Spleen (tissue), 13 donors: ENCODE measurements around the gene ZCWPW1. TPM values are rescaled to one million over a fixed set of nuclear protein-coding genes. Genes with fewer than 3 reads are reported as not detected.

Experiments
- DNase-seq: peaks from one replicate; pipeline ENCODE4 v3.0.0-alpha.2; 2020
- H3K27ac ChIP-seq, 8 donors: fragments of 200-600 bp; sonication (generic) in 7 of 8; 1 replicate in 4 of 8; 2 replicates in 4 of 8; pipeline versions ENCODE4 v1.5.0 to v1.8.0; 2016 to 2021; ENCODE audit warnings: inconsistent platforms in 4 of 8, mild to moderate bottlenecking in 4 of 8, moderate library complexity in 1 of 8
- H3K27me3 ChIP-seq, 7 donors: fragments of 200-600 bp; sonication (generic) in 6 of 7; replicated peaks in 1 of 7; 1 replicate in 4 of 7; 2 replicates in 3 of 7; pipeline versions ENCODE4 v1.5.0 to v1.8.0; 2016 to 2021; ENCODE audit warnings: inconsistent platforms in 3 of 7, mild to moderate bottlenecking in 1 of 7
- H3K36me3 ChIP-seq, 6 donors: fragments of 200-600 bp; sonication (generic) in 5 of 6; 1 replicate in 4 of 6; 2 replicates in 2 of 6; pipeline versions ENCODE4 v1.5.0 to v1.8.0; 2016 to 2021; ENCODE audit warnings: inconsistent platforms in 2 of 6
- H3K4me1 ChIP-seq, 6 donors: fragments of 200-600 bp; sonication (generic) in 5 of 6; 1 replicate in 3 of 6; 2 replicates in 3 of 6; pipeline versions ENCODE4 v1.5.0 to v1.8.0; 2016 to 2021; ENCODE audit warnings: inconsistent platforms in 3 of 6
- H3K4me3 ChIP-seq, 8 donors: fragments of 200-600 bp; sonication (generic) in 7 of 8; 1 replicate in 4 of 8; 2 replicates in 4 of 8; pipeline versions ENCODE4 v1.5.0 to v1.8.0; 2016 to 2021; ENCODE audit warnings: inconsistent platforms in 4 of 8, mild to moderate bottlenecking in 4 of 8, moderate library complexity in 2 of 8
- H3K9me3 ChIP-seq, 8 donors: fragments of 200-600 bp; sonication (generic) in 7 of 8; 1 replicate in 4 of 8; 2 replicates in 4 of 8; pipeline versions ENCODE4 v1.5.0 to v1.8.0; 2016 to 2021; ENCODE audit warnings: inconsistent platforms in 4 of 8
- CTCF ChIP-seq, 11 experiments: fragments of 200-600 bp in 7 of 11; fragments of 450-650 bp in 4 of 11; sonication (generic) in 4 of 11; IDR thresholded peaks in 8 of 11; conservative IDR thresholded peaks in 3 of 11; 1 replicate in 7 of 11; 2 replicates in 4 of 11; pipeline versions ENCODE4 v1.4.0 to v1.8.0; 2016 to 2021; ENCODE audit warnings: antibody characterized with exemption in 11 of 11, inconsistent platforms in 4 of 11, mild to moderate bottlenecking in 1 of 11
- POLR2A ChIP-seq, 3 donors: fragments of 450-650 bp; IDR thresholded peaks; one replicate each; pipeline ENCODE4 v1.5.1; 2017; ENCODE audit warnings: antibody characterized with exemption in 3 of 3, mild to moderate bottlenecking in 1 of 3
- POLR2AphosphoS5 ChIP-seq, 3 donors: sonication (generic); formaldehyde crosslinking; IDR thresholded peaks; one replicate each; pipeline ENCODE4 v1.5.1; 2017; ENCODE audit warnings: antibody characterized with exemption in 3 of 3
- WGBS, 5 donors: extraction: QIAGEN DNeasy Blood & Tissue Kit in 3 of 5; methylation state at CpG; one replicate each; pipeline versions ENCODE4 v1.1.5 to v1.1.7; 2013 to 2018; 5-methylcytosine and 5-hydroxymethylcytosine counted together
- intact Hi-C: fragments of 100-400 bp; cut with DNase I; formaldehyde crosslinking; loops from one replicate; pipeline ENCODE4 v1.15.0; 2023; ENCODE audit warnings: low total_unique reads
- long read RNA-seq, 2 donors: transcript quantifications; one replicate each; lab custom pipeline, GENCODE V29; 2026
- polyA plus RNA-seq, 3 donors: library from polyadenylated mRNA; stranded (reverse); fragments of 200-250 nt; gene quantifications; one replicate each; pipeline ENCODE4 v1.2.1, GENCODE V29; 2013
- total RNA-seq, 7 donors: library from RNA; depleted of rRNA in 3 of 7; stranded (reverse); fragments of >200 nt in 3 of 7; fragmentation: NEBNext Ultra II Directional in 4 of 7; extraction: Animal tissue kit (Norgen Biotek cat#: 25700) in 4 of 7; gene quantifications; one replicate each; pipeline versions ENCODE4 v1.1.0 to v1.2.1, GENCODE V29; 2016 to 2021
- donor health status: healthy with polysubstance abuse.
- donor health status: DM: no; HTN: no; CAD: no; lungs with moderate emphysema.
- donor health status: DM: no; HTN: no; CAD: no.
- donor health status: Bipolar disorder and iron deficiency.
- donor health status: healthy.
- donor health status: DM: no; HTN: no; CAD: no.
- donor health status: DM: yes; HTN: yes; CAD: no.

Gene ZCWPW1, protein sequence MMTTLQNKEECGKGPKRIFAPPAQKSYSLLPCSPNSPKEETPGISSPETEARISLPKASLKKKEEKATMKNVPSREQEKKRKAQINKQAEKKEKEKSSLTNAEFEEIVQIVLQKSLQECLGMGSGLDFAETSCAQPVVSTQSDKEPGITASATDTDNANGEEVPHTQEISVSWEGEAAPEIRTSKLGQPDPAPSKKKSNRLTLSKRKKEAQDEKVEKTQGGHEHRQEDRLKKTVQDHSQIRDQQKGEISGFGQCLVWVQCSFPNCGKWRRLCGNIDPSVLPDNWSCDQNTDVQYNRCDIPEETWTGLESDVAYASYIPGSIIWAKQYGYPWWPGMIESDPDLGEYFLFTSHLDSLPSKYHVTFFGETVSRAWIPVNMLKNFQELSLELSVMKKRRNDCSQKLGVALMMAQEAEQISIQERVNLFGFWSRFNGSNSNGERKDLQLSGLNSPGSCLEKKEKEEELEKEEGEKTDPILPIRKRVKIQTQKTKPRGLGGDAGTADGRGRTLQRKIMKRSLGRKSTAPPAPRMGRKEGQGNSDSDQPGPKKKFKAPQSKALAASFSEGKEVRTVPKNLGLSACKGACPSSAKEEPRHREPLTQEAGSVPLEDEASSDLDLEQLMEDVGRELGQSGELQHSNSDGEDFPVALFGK
- 1 to 10 TPM; 4.5 to 8.3 (median 6.3) TPM for total RNA-seq
- 10 to 100 TPM; 21.7 to 42.6 (median 24.3) TPM for polyA plus RNA-seq
- long read RNA-seq, donor 1, partial matches to known transcripts = 61 of 61 reads
- long read RNA-seq, donor 1, other reads (novel, unspliced or antisense) = 0 of 61 reads
- long read RNA-seq, donor 2, partial matches to known transcripts = 46 of 46 reads
- long read RNA-seq, donor 2, other reads (novel, unspliced or antisense) = 0 of 46 reads

DNA sequence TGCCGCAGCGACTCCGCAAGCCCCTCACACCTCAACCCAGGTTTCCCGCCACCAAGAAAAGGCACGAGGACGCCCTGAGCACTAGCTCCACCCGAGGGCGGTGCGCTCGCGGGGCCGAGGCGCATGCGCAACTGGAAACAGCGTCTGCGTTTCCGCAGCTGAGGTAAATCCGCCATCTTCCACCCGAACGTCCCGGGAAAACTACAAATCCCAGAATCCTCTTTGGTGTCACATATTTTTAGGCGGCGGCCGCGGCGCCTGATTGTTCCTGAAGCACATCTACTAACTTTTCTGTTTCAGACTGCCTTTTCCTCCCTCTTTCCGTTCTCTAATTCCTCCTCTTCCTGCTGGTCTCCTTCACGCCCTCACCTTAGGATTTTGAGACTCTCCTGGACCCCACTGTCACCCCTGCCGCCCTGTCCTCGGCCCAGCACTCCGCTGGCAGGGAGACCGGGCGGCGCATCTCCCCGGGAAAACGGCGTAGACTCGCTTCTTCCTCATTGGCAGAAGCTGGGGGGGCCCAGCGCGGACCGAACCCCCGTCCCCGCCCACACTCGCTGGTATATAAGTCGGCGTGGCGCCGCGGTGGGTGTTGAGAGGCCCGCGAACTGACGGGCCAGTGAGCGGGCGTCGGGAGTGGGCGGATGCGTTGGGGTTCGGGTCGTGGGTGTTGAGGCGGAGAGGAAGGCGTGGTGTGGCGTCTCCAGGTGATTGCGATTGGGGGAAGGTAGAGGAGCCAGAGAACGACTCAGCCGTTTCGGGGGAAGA, at the start of gene ZCWPW1:
Gene ZCWPW1, minus strand, starts transcription at position 505 of the 768 bp plus-strand sequence. CDS start 8,054 bp downstream, outside the sequence.
- peak; percentile 100 for DNase-seq
- intact Hi-C loops = no loop called here
- H3K4me3 ChIP-seq = peak within 1 kb of the TSS; percentile 67 to 97 (median 79)
- H3K27me3 ChIP-seq = no peaks in the 10 kb centered on the region
- peak within 1 kb of the TSS; percentile 99 to 100 (median 100) for H3K27ac ChIP-seq
- H3K4me1 ChIP-seq = peaks cover 28 to 50% (median 38%) of the 10 kb centered on the region in 6 donors
- no peaks in the 10 kb centered on the region for H3K9me3 ChIP-seq
- H3K36me3 ChIP-seq = peaks cover 0 to 27% (median 9%) of the 10 kb centered on the region in 6 donors
- TF ChIP-seq POLR2A (IDR thresholded peaks at IDR 0.05) = peak; percentile 99 to 100 (median 100)
- TF ChIP-seq POLR2AphosphoS5 (IDR thresholded peaks at IDR 0.05) = peak; percentile 100
- TF ChIP-seq CTCF (IDR thresholded peaks at IDR 0.05 in 8 of 11, conservative IDR thresholded peaks at IDR 0.05 in 3 of 11) = peak in 1 of 11 experiments; percentile 6
- 0 to 1% (median 1%) methylated on average over 66 of the region's 66 CpGs for WGBS, 5 donors

- Histone ChIP-seq H3K36me3 (peaks cover 0 to 48% (median 23%) of the 10 kb centered on the region in 6 donors), H3K4me3 (peak overlapping the region; percentile 90 to 99 (median 96)), H3K27me3 (no peaks in the 10 kb centered on the region), H3K27ac (peak overlapping the region; percentile 58 to 99 (median 97)), H3K9me3 (no peaks in the 10 kb centered on the region), H3K4me1 (peaks cover 49 to 80% (median 67%) of the 10 kb centered on the region in 6 donors)
- 0 to 2% (median 1%) methylated on average over 7 to 16 of the region's 16 CpGs for WGBS, 5 donors
- TF ChIP-seq CTCF (IDR thresholded peaks at IDR 0.05 in 8 of 11, conservative IDR thresholded peaks at IDR 0.05 in 3 of 11) (no peak), POLR2AphosphoS5 (IDR thresholded peaks at IDR 0.05) (no peak), POLR2A (IDR thresholded peaks at IDR 0.05) (no peak)
- DNase-seq = no peak
- intact Hi-C loops = loop anchor here (10.0 kb wide), 1 partner anchor 227 kb away; the partner anchor contains the start of gene POP7
Measured at GRCh38 chr7:100477871-100478267, 49.4 kb upstream of the ZCWPW1 start.

DNA sequence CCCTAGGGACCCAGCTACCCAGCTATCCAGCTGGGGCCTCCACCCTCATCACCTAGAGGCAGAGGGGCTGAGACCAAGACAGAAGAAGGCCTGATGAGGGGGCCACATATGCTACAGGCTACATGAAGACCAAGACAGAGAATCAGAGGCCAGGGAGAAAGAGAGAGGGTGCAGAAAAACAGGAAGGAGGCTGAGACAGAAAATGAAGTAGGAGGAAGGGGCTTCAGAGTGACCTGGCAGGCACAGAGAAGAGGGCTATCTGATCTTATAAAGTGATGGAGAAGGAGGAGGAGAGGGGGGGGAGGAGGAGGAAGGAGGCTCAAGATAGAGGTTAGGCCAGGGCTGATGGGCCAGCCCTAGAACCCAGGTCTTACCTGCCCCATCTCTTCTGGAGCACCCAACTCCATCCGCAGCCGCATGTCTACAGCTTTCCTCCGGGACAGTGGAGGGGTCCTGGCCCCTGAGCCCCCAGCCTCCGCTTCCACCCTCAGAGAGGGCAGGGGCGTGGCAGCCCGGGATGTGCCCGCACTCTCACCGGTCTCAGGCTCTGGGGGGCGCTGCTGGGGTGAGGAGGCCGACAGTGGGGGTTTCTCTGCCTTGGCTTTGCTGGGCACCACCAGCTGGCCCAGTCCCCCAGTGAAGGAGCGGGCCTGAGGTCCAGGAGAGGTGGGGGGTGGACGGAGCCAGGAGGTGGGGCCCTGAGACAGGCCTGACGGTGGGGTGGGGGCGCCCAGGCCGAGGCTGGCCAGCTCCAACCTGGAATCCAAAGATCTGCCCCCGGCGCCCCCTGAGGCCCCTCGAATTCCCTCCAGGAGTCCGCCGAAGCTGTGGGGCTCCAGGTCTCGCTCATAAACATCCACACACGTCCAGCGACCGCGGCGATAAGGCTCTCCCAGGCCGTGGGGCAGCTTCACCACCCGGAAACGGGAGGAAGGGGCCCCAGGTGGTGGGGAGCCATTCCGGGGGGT, 48.7 kb upstream of the ZCWPW1 start:
- Histone ChIP-seq H3K27me3 (no peaks in the 10 kb centered on the region), H3K4me1 (peaks cover 49 to 80% (median 67%) of the 10 kb centered on the region in 6 donors), H3K9me3 (no peaks in the 10 kb centered on the region), H3K36me3 (peaks cover 0 to 54% (median 25%) of the 10 kb centered on the region in 6 donors), H3K4me3 (peak overlapping the region; percentile 90 to 99 (median 96)), H3K27ac (peak overlapping the region; percentile 58 to 99 (median 97))
- DNase-seq = peak; percentile 88
- TF ChIP-seq POLR2AphosphoS5 (IDR thresholded peaks at IDR 0.05) = peak in 2 of 3 donors; percentile 4 to 69
- peak in 5 of 11 experiments; percentile 11 to 49 (median 34) for TF ChIP-seq CTCF (IDR thresholded peaks at IDR 0.05 in 8 of 11, conservative IDR thresholded peaks at IDR 0.05 in 3 of 11)
- no peak for TF ChIP-seq POLR2A (IDR thresholded peaks at IDR 0.05)
- intact Hi-C loops = loop anchor here (10.0 kb wide), 1 partner anchor 228 kb away; the partner anchor contains the start of gene POP7
- 5 to 21% (median 6%) methylated on average over 3 to 30 of the region's 30 CpGs for WGBS, 5 donors
